IPS-NIHi11 (cell line): ENCODE measurements around the gene WT1.
A peak's percentile ranks its signal among the peaks of the same experiment; 100 is the strongest.

Experiments
- DNase-seq: peaks from one replicate; pipeline ENCODE4 v3.0.0; 2012; ENCODE audit warnings: mixed read lengths, low spot score

The WT1 gene

GRCh38 chr11:32421992-32422391 is 13.3 kb downstream of the WT1 start:
- no peak for DNase-seq

DNA sequence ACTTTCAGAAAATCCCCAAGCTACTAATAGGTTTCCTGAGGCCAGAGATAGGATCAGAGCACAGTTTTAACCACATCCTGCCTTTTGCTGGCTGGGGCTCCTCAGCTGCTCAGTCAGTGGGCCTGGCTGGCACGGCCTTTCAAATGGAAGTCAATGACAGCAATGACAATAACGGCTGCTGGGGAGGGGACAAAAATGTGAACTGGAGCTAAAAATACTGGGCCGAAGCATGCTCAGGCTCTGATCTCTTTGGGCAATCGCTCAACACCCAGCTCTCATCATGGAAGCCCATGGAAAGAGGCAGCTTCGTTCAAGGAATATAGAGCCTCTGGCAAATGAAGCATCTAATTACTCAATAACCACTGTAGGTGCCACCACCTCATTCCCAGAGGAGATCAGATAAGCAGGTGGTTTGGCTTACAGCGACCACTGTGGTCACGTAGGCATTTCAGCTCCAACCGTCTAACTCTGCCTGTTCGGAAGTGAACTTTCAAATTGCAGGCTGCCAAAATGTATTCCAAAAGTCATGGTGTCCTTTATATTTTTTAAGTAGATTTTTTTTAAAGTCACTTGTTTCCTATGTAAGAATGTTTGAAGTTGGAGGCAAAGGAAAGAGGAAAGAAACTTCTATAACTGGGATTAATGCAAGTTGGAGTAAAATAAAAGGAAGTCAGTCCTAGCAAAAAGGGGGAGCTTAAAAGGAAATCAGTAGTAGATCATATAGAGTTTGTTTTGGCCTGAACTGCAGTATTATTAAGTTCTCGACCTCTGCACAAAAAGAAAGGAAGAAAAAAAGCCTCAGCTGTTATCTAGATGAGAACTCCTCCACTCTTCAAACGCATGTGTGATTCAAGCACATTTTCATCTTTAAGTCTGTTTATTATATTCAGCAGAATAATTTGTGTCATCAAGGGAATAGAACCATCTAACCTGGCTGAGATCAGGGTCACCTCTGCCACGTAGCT is 14.1 kb downstream of the WT1 start:
- no peak for DNase-seq

DNA sequence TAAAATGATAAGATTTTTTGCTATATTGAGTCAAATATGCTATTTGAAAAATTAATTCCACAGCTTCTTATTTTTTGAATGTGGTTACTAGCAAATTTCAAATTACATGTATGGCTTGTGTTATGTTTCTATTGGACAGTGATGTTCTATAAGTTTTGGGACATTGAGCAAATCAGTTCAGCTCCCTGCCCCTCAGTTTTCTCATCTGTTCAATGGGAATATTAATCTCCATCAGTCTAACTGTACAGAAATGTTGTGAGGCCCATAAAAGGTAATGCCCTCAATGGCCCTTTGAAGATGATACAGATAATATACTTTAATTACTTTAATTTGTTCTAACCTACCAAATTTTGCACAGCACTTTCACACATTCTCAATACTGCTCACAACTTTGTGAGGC is 15.2 kb downstream of the WT1 start:
- no peak for DNase-seq

DNA sequence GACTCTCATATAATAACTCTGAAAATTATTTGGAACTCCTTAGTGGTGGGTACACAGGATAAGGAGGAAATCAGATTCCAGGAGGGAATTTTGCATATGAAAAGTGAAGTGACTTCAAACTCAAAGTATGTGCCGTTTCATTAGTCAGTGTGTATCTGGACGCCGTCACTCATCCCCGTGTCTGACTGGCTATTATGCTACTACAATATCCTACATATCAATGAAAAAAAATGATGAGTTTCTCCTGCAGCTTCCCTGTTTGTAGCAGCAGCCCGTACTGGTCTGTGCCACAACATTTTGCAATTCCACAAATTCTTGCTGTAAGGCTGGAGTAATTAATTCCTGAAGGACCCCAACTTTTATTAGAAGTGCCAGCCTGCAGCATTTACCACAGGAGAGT is 16.5 kb downstream of the WT1 start:
- DNase-seq: no peak

DNA sequence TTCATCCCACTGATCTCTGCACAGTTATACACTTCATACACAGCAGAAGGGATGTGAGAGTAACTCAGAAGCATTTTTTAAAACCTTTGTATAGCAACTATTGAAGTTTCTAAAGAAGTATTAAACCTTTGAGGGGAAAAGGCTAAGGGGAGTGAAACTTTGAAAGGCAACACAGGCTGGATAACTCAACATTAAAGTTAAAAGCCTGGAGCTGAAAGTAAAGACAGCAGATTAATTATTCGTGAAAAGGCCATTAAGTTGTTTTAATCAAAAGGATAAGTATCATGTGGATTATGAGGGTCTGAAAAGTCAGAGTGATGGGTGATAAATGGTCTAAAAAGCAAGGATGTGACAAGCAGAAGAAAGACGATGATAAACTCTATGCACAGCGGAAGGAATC is 17.5 kb downstream of the WT1 start:
- DNase-seq: no peak

GRCh38 chr11:32416301-32416700 is 19.0 kb downstream of the WT1 start:
- DNase-seq: no peak

GRCh38 chr11:32414925-32415324 is 20.4 kb downstream of the WT1 start:
- DNase-seq: no peak

DNA sequence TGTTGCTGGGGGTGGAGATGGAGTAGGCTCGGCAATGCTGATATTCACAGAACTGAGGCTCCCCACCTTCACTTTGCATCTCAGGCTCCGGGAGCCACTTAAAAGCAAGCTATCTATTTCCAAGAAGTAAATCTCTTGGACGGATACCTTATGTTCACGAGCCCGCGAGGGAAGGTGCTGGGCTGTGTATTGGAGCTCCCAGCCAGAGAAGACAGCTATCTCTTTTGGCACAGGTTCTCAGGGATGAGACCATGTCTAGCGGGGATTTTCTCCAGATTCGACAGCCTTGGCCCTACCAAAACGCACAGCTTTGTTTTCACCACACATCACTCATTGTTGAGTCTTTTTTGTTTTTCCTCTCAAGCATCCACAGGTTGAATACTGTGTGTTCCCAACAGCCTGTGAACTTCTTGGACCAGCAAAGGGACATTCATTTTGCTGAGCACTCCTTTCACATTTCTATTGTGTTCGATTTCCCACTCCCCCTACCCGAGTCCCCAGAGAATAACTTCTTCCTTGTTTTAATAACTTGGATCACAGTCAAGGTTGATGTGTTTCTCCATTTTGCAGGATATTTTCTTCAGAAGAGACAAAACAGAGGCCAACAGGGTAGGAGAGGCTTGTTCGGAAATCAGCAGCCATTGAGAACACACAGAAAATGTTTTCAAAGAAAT is 23.3 kb downstream of the WT1 start:
- no peak for DNase-seq

GRCh38 chr11:32405592-32405991 is 29.7 kb downstream of the WT1 start:
- no peak for DNase-seq

DNA sequence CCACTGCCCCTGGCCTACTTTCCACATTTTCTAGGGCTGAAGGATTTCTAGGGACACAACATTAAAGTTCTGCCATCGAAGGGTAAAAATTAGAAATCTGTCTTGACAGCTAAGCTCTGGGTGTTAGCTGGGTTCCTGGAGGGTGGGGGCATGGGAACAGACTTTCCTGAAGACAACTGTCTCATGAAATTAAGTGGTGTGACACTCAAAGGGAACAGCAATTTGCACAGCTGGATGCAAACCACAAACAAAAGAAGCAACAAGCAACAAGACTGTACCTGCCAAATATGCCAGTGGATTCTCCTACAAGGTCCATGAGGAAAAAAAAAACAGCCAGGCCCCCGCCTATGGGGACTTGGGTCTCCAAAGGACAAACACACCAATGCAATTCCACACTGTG is 32.5 kb downstream of the WT1 start:
- DNase-seq: no peak

- no peak for DNase-seq
Observed at GRCh38 chr11:32400670-32401369, 34.5 kb downstream of the WT1 start.

GRCh38 chr11:32400196-32400595 is 35.1 kb downstream of the WT1 start:
- DNase-seq: peak; percentile 15

DNA sequence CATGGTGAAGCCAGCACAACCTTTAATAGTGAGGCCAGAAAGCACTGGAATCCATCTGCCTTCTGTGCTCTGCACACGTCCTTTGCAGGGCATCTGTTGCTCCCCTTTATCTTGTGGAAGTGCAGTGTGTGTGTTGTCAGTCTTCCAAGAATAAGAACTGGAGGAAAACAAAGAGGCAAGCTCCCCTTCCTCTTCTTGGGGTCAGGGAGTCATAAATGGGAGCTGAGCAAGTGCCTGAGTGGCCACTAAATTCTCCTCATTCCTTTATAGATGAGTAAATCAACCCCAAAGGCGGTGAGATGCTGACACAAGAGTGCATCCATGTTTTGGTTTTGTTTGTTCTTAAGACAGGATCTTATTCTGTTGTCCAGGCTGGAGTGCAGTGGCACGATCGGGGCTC is 38.3 kb downstream of the WT1 start:
- no peak for DNase-seq

DNA sequence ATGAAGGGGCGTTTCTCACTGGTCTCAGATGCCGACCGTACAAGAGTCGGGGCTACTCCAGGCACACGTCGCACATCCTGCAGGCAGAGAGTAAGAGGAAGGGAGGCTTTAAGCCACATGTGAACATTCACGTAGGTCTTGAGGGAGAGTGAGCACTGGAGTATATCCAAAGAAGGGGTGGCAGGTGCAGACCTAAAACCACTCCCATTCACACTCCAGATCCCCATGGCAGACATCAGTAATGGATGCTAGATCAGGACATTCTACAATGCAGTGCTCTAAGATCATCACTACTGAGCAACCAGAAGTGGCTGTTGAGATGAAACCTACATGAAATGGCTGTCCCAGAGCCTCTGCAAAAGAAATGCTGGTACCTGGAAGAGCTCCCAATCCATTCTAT is 39.0 kb downstream of the WT1 start:
- no peak for DNase-seq

DNA sequence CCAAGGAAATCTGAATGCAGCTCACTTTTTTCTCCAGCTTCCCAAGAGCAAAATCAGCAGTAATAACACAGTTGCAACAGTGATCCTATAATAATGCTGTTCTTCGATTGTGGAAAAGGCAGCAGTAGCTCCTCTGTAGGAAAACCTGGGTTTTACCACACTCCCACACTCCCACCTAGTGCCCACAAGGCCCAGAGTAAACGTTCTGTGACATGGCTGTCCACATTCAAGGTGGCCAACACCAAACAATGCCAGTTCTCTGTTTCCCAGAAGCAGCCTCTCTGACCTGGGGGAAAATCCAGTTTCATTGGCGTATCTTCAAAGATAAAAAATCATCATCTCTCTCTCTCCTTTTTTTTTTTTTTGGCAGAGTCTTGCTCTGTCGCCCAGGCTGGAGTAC is 40.2 kb downstream of the WT1 start:
- DNase-seq: no peak

GRCh38 chr11:32392840-32393239 is 42.5 kb downstream of the WT1 start:
- DNase-seq: no peak

DNA sequence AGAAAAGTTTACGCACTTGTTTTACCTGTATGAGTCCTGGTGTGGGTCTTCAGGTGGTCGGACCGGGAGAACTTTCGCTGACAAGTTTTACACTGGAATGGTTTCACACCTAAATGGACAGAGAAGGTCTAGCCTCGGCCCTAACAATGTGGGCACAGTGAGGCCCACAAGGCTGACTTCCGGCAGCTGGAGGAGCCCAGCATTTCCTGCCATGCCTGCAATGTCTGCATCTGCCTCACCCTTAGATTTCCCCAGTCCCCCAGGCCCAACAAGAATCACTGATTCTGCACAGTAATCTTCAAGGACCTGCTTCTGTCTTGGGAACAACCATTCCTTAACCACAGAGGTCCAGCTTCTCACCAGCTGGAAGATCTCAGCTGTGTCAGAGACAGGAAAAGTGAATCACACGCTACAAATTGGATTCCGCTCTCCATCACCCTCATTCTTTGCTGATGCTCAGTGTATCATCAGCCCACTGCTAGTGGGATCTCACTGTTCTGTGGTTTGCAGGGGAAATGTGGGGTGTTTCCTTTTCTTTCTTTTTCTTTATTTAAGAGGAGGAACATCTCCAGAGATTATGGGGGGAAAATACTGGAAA is 43.3 kb downstream of the WT1 start:
- no peak for DNase-seq

- DNase-seq: no peak
Observed at GRCh38 chr11:32391479-32391878, 43.9 kb downstream of the WT1 start.

GRCh38 chr11:32390712-32391111 is 44.6 kb downstream of the WT1 start:
- DNase-seq: no peak

- DNase-seq: no peak
Observed at GRCh38 chr11:32388871-32389770, 46.2 kb downstream of the WT1 start.

GRCh38 chr11:32388365-32388764 is 47.0 kb downstream of the WT1 start:
- no peak for DNase-seq
